ENCODE results near the gene CWC22.

Gene CWC22

GRCh38 chr2:179917272-179917671, 89.8 kb downstream of the CWC22 start:
- Histone ChIP-seq H3K9me3 (ENCODE audit: control insufficient read depth, insufficient read depth, low read length) (no peaks in the 10 kb centered on the region), H3K9ac (ENCODE audit: low read depth, low read length) (no peak overlapping the region), H3K36me3 (ENCODE audit: insufficient read depth, low read length) (no peaks in the 10 kb centered on the region), H3K4me1 (ENCODE audit: insufficient read depth, low read length) (no peaks in the 10 kb centered on the region)

GRCh38 chr2:179915395-179915992, 91.6 kb downstream of the CWC22 start:
- Histone ChIP-seq H3K36me3 (ENCODE audit: insufficient read depth, low read length) (no peaks in the 10 kb centered on the region), H3K4me1 (ENCODE audit: insufficient read depth, low read length) (peaks cover 6% of the 10 kb centered on the region), H3K9me3 (ENCODE audit: control insufficient read depth, insufficient read depth, low read length) (no peaks in the 10 kb centered on the region), H3K9ac (ENCODE audit: low read depth, low read length) (no peak overlapping the region)

GRCh38 chr2:179913809-179914208, 93.3 kb downstream of the CWC22 start:
- H3K9ac ChIP-seq (ENCODE audit: low read depth, low read length) = no peak overlapping the region
- peaks cover 15% of the 10 kb centered on the region for H3K4me1 ChIP-seq (ENCODE audit: insufficient read depth, low read length)
- no peaks in the 10 kb centered on the region for H3K36me3 ChIP-seq (ENCODE audit: insufficient read depth, low read length)
- H3K9me3 ChIP-seq (ENCODE audit: control insufficient read depth, insufficient read depth, low read length) = no peaks in the 10 kb centered on the region

GRCh38 chr2:179911569-179911968, 95.5 kb downstream of the CWC22 start:
- peaks cover 15% of the 10 kb centered on the region for H3K4me1 ChIP-seq (ENCODE audit: insufficient read depth, low read length)
- H3K36me3 ChIP-seq (ENCODE audit: insufficient read depth, low read length) = no peaks in the 10 kb centered on the region
- H3K9me3 ChIP-seq (ENCODE audit: control insufficient read depth, insufficient read depth, low read length) = no peaks in the 10 kb centered on the region
- no peak overlapping the region for H3K9ac ChIP-seq (ENCODE audit: low read depth, low read length)

- no peaks in the 10 kb centered on the region for H3K9me3 ChIP-seq (ENCODE audit: control insufficient read depth, insufficient read depth, low read length)
- H3K9ac ChIP-seq (ENCODE audit: low read depth, low read length) = no peak overlapping the region
- H3K4me1 ChIP-seq (ENCODE audit: insufficient read depth, low read length) = peaks cover 15% of the 10 kb centered on the region
These were observed 96.4 kb downstream of the CWC22 start for GRCh38 chr2:179910735-179911113.

GRCh38 chr2:179909845-179910734, 97.0 kb downstream of the CWC22 start:
- H3K4me1 ChIP-seq (ENCODE audit: insufficient read depth, low read length) = peaks cover 15% of the 10 kb centered on the region
- H3K36me3 ChIP-seq (ENCODE audit: insufficient read depth, low read length) = no peaks in the 10 kb centered on the region
- no peaks in the 10 kb centered on the region for H3K9me3 ChIP-seq (ENCODE audit: control insufficient read depth, insufficient read depth, low read length)
- H3K9ac ChIP-seq (ENCODE audit: low read depth, low read length) = no peak overlapping the region

More at GRCh38 chr2:179910735-179911113, 96.4 kb downstream of the CWC22 start:
- no peaks in the 10 kb centered on the region for H3K36me3 ChIP-seq (ENCODE audit: insufficient read depth, low read length)

- H3K9me3 ChIP-seq (ENCODE audit: control insufficient read depth, insufficient read depth, low read length) = no peaks in the 10 kb centered on the region; the same call in 1 of the 2 replicates
- no peaks in the 10 kb centered on the region for H3K36me3 ChIP-seq (ENCODE audit: insufficient read depth, low read length)
- no peak overlapping the region for H3K9ac ChIP-seq (ENCODE audit: low read depth, low read length)
- no peaks in the 10 kb centered on the region for H3K4me1 ChIP-seq (ENCODE audit: insufficient read depth, low read length)
These were observed 106.4 kb downstream of the CWC22 start for GRCh38 chr2:179900655-179901054.

- no peaks in the 10 kb centered on the region for H3K36me3 ChIP-seq (ENCODE audit: insufficient read depth, low read length)
- H3K9me3 ChIP-seq (ENCODE audit: control insufficient read depth, insufficient read depth, low read length) = no peaks in the 10 kb centered on the region; the same call in 1 of the 2 replicates
- H3K4me1 ChIP-seq (ENCODE audit: insufficient read depth, low read length) = no peaks in the 10 kb centered on the region
- no peak overlapping the region for H3K9ac ChIP-seq (ENCODE audit: low read depth, low read length)
These were observed 107.4 kb downstream of the CWC22 start for GRCh38 chr2:179899666-179900065.

- no peak overlapping the region for H3K9ac ChIP-seq (ENCODE audit: low read depth, low read length)
- no peaks in the 10 kb centered on the region for H3K9me3 ChIP-seq (ENCODE audit: control insufficient read depth, insufficient read depth, low read length)
- no peaks in the 10 kb centered on the region for H3K36me3 ChIP-seq (ENCODE audit: insufficient read depth, low read length)
- H3K4me1 ChIP-seq (ENCODE audit: insufficient read depth, low read length) = no peaks in the 10 kb centered on the region
These were observed 108.2 kb downstream of the CWC22 start for GRCh38 chr2:179898873-179899272.
